Lung (tissue), 12 donors: ENCODE measurements around the gene SLC38A4. TPM values are rescaled to one million over a fixed set of nuclear protein-coding genes. Genes with fewer than 3 reads are reported as not detected.

Experiments used
- ATAC-seq: fragments of 200-7000 bp; cut with Tn5 transposase; one replicate; pipeline ENCODE4 v1.9.1; 2020; ENCODE audit warnings: moderate number of reproducible peaks; ENCODE audit not compliant: insufficient read depth, low FRiP score
- DNase-seq, 3 donors: peaks; one replicate each; pipeline ENCODE4 v3.0.0-alpha.2; 2013 to 2017
- H3K27ac ChIP-seq, 2 donors: one replicate each; pipeline ENCODE4 v1.5.1; 2013; ENCODE audit warnings: mild to moderate bottlenecking in 2 of 2, moderate library complexity in 2 of 2, control low read depth in 1 of 2, inconsistent platforms in 1 of 2, low read depth in 1 of 2, low read length in 1 of 2
- H3K27me3 ChIP-seq, 3 donors: one replicate each; pipeline ENCODE4 v1.5.1; 2013; ENCODE audit warnings: low read length in 2 of 3; ENCODE audit not compliant: control insufficient read depth in 3 of 3, insufficient read depth in 3 of 3
- H3K36me3 ChIP-seq, 4 donors: one replicate each; pipeline ENCODE4 v1.5.1; 2013; ENCODE audit warnings: low read length in 4 of 4, mild to moderate bottlenecking in 1 of 4, moderate library complexity in 1 of 4; ENCODE audit not compliant: control insufficient read depth in 4 of 4, insufficient read depth in 4 of 4
- H3K4me1 ChIP-seq, 5 donors: one replicate each; pipeline ENCODE4 v1.5.1; 2013; ENCODE audit warnings: low read length in 5 of 5, mild to moderate bottlenecking in 2 of 5, moderate library complexity in 1 of 5; ENCODE audit not compliant: control insufficient read depth in 5 of 5, insufficient read depth in 5 of 5
- H3K4me3 ChIP-seq: one replicate; pipeline ENCODE4 v1.5.1; 2013; ENCODE audit warnings: mild to moderate bottlenecking, control low read depth, moderate library complexity
- H3K9ac ChIP-seq, 2 donors: one replicate each; pipeline ENCODE4 v1.5.1; 2013; ENCODE audit warnings: low read length in 2 of 2, control low read depth in 1 of 2; ENCODE audit not compliant: insufficient read depth in 1 of 2
- H3K9me3 ChIP-seq, 4 donors: one replicate each; pipeline ENCODE4 v1.5.1; 2013; ENCODE audit warnings: low read length in 3 of 4, mild to moderate bottlenecking in 1 of 4, moderate library complexity in 1 of 4; ENCODE audit not compliant: control insufficient read depth in 4 of 4, insufficient read depth in 3 of 4
- WGBS, 2 donors: extraction: QIAGEN DNeasy Blood & Tissue Kit; methylation state at CpG; one replicate each; pipeline ENCODE4 v1.1.7; 2013; 5-methylcytosine and 5-hydroxymethylcytosine counted together
- polyA plus RNA-seq, 2 donors: library from polyadenylated mRNA; stranded (reverse); fragments of 200-250 nt; gene quantifications; one replicate each; pipeline ENCODE4 v1.2.1, GENCODE V29; 2013
- total RNA-seq, 2 donors: library from RNA; depleted of rRNA in 1 of 2; stranded (reverse); fragments of >200 nt in 1 of 2; gene quantifications; one replicate each; pipeline ENCODE4 v1.2.1, GENCODE V29; 2014 to 2021
- TF ChIP-seq, protein P1 (sequence below): IDR thresholded peaks from 2 replicates; pipeline ENCODE4 v1.5.1; 2012; ENCODE audit warnings: mild to moderate bottlenecking; ENCODE audit errors: control extremely low read depth, extremely low read depth
- donor health status: control.
- donor health status: control.
- donor health status: Bipolar disorder and iron deficiency.
- donor health status: healthy.
- donor health status: DM: yes; HTN: yes; CAD: no.

The SLC38A4 gene
- total and polyA plus RNA-seq, 4 donors: 0.07 to 2.7 (median 0.45) TPM

DNA sequence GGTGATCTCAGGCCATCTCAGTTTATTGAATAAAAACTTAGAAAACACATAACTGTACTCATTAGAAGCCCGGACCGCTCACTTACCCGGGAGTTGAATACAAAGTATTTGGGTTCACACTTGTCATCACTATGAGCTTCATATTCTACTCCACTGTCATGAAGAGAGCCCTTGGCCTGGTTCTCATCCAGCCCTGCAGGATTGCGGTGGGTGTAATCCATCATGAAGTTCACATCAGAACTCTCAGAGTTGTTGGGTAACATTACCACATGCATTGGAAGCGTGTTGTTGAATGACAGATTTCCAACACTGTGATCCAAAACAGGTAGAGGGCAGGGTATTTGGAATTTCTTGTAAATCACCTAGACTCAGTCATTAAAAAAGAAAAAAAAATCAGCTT is 47.4 kb downstream of the SLC38A4 start:
- Histone ChIP-seq H3K27ac (no peak overlapping the region), H3K9me3 (no peaks in the 10 kb centered on the region), H3K27me3 (no peaks in the 10 kb centered on the region), H3K36me3 (no peaks in the 10 kb centered on the region), H3K4me3 (no peak overlapping the region), H3K9ac (no peak overlapping the region), H3K4me1 (peaks cover 0 to 5% (median 0%) of the 10 kb centered on the region in 5 donors)
- 94 to 96% methylated on average over 5 of the region's 5 CpGs for WGBS, 2 donors
- DNase-seq (no peak), ATAC-seq (no peak)
- TF ChIP-seq, protein P1, sequence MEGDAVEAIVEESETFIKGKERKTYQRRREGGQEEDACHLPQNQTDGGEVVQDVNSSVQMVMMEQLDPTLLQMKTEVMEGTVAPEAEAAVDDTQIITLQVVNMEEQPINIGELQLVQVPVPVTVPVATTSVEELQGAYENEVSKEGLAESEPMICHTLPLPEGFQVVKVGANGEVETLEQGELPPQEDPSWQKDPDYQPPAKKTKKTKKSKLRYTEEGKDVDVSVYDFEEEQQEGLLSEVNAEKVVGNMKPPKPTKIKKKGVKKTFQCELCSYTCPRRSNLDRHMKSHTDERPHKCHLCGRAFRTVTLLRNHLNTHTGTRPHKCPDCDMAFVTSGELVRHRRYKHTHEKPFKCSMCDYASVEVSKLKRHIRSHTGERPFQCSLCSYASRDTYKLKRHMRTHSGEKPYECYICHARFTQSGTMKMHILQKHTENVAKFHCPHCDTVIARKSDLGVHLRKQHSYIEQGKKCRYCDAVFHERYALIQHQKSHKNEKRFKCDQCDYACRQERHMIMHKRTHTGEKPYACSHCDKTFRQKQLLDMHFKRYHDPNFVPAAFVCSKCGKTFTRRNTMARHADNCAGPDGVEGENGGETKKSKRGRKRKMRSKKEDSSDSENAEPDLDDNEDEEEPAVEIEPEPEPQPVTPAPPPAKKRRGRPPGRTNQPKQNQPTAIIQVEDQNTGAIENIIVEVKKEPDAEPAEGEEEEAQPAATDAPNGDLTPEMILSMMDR: no peak

DNA sequence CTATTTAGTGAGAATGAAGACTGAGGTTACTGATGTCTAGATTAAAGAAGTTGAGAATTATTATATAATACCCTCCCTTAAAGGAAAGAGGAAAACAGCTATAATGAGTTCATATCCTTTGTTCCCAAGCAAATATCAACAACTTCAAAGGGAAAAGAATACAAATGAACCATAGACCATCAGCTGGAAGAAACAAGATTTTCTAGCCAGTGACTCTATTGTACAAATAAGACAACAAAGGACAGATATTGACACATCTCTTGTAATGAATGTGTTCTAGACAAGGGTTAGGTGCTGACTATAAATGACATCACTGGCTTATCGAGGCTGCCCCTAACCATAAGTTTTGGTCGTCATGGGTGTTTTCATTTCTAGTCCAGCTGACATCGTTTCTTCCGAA is 48.2 kb downstream of the SLC38A4 start:
- peaks cover 0 to 5% (median 0%) of the 10 kb centered on the region in 5 donors for H3K4me1 ChIP-seq
- TF ChIP-seq, protein P1: no peak
- ATAC-seq (no peak), DNase-seq (no peak)
- no peak overlapping the region for H3K9ac ChIP-seq
- no peaks in the 10 kb centered on the region for H3K9me3 ChIP-seq
- 59 to 73% methylated on average over 4 of the region's 4 CpGs for WGBS, 2 donors
- H3K27me3 ChIP-seq: no peaks in the 10 kb centered on the region
- no peak overlapping the region for H3K27ac ChIP-seq
- H3K4me3 ChIP-seq: no peak overlapping the region
- H3K36me3 ChIP-seq: no peaks in the 10 kb centered on the region

GRCh38 chr12:46775796-46776195 is 50.0 kb downstream of the SLC38A4 start:
- Histone ChIP-seq H3K27ac (no peak overlapping the region), H3K9ac (no peak overlapping the region), H3K4me1 (peaks cover 0 to 5% (median 0%) of the 10 kb centered on the region in 5 donors), H3K27me3 (no peaks in the 10 kb centered on the region), H3K9me3 (no peaks in the 10 kb centered on the region), H3K36me3 (no peaks in the 10 kb centered on the region), H3K4me3 (no peak overlapping the region)
- no peak for ATAC-seq
- no peak for DNase-seq
- WGBS, 2 donors: 74 to 88% methylated on average over 3 of the region's 3 CpGs
- TF ChIP-seq, protein P1: no peak

GRCh38 chr12:46774322-46774633 is 51.5 kb downstream of the SLC38A4 start:
- Histone ChIP-seq H3K36me3 (no peaks in the 10 kb centered on the region), H3K9me3 (no peaks in the 10 kb centered on the region), H3K27me3 (no peaks in the 10 kb centered on the region), H3K27ac (no peak overlapping the region), H3K9ac (no peak overlapping the region), H3K4me1 (peaks cover 0 to 15% (median 7%) of the 10 kb centered on the region in 5 donors), H3K4me3 (no peak overlapping the region)
- ATAC-seq (no peak), DNase-seq (no peak)
- TF ChIP-seq, protein P1: no peak
